DMS 273 treated with DMSO at 0.1 percent for 48 hours (cell line): ENCODE results near the gene POLA2.

Experiments used
- DNase-seq: peaks from one replicate; lab custom pipeline; 2025; lab: John Stamatoyannopoulos, UW

POLA2 gene

DNA sequence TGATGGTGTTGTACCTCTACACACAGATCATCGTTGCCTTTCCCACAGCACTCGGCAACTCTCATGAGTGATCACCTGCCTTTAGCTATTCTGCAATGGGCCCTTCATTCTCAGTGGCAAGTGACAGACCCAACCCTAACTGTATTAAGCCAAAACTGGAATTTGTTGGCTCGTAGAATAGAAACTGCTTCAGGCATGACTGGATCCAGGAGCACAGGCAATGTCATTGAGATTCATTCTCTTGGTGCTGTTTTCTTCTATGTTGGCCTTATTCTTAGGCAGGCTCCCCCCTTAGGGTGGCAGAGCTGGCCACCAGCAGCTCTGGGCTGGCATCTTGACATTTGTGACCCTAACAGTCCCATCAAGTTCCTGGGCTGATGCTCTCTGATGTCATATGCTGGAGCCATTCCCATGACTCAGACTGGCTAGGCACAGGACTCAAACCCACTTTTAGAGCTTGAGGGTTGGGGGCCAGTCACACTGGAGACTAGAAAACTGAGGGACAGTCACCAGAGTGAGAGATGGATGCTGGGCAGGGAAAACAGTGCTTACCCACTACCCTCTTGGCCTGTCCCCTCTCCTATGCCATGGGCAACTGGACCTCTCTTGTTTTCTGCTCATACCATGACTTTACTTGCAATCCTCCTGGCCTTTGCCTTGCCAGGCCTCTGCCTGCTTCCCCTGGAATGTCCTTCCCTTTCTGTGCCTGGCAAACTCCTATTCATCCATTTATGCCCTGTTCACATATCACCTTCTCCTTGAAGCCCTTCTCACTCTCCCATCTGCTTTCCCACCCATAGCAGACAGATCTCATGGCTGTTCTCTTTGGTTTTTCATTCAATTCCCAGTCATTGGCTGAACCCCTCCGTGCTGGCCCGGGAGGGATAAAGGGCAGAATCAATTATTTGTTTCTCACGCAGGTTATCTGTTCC lies 45.8 kb downstream of the POLA2 start:
- DNase-seq = no peak

DNA sequence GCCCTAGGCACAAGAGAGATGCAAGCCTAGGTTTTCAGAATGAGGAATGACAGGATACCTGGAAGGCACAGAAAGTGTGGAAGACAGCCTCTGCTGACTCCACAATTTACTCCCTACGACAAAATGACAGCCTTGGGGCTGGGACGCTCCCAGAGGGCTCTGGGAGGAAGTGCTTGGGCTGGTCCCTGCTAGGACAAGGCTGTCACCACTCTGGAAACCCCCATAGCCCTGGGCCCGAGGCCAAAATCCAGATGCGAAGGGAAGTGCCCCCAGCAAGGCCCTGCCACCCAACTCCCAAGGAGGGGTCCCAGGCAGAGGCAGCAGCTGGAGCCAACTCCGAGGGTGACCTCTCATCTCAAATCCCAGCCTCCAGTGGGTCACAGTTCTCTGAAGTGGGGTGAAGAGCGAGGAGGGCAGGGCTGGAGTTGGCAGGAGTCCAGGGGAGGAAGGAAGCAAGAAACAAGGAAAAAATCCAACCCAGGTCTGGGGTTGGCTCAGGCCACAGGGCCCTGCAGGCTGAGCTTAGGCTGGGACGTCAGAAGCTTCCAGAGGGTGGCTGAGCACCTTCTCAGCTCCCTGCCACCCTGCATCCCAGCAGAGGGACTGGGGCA lies 46.6 kb downstream of the POLA2 start:
- no peak for DNase-seq

DNA sequence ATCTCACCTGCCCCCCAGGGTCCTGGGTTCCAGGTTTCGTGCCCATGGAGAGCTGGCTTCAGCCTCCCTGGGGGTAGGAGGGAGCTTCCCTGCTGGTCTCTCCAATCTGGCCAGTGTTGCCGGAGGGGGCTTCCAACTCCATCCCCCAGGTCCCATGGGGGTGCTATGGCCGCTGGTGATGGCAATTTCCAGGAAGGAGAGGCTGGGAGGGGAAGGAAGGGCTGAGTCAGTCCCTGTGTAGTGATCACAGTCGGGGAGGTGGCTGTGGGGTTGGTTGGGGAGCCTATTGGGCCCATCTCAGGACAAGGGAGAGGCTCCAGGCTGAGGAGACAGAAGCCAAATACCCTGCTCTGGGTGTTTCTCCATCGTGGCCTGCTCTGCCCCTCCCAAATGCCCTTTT lies 47.2 kb downstream of the POLA2 start:
- no peak for DNase-seq

- DNase-seq = no peak
Observed at GRCh38 chr11:65310215-65310614, 48.5 kb downstream of the POLA2 start.

DNA sequence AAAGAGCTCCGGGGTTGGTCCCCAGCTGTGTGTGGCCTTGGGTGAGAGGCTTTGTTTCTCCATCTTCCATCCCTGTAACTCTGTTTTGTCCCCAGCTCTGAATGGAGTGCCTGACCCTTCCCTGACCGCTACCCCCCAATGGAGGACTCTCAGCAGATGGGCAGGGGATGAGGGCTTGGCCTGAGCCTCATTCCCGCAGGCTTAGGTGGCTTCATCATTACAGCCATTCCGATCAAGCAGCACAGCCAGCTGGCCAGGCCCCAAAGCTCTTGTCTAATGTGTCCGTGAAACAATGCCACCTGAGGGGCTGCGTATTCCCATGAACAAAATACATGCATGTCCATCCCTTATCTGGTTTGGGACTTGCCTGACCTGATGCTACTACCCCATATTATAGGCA lies 49.0 kb downstream of the POLA2 start:
- DNase-seq = no peak

DNA sequence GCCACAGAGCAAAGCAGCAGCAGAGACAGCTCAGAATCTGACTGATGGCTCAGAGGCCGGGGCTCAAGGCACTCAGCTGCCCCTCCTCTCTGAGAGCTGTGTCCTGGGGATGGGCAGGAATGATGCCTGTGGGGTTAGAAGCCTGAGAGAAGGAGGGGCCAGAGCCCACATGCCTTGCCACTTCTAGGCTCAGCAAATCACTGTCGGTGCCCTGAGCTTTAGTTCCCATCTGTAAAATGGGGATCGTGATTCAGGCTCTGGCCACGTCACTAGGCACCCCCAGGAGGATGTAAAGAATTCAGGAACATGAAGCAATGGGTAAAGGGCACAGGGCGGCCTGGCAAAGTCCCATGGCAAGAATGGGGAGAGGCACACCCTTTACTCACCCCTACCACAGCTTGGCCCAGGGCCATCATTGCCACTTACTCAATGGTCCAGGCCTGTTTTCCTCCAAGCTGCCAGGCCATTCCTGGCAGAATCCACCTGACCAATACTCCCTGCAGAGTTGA lies 49.5 kb downstream of the POLA2 start:
- no peak for DNase-seq

GRCh38 chr11:65314501-65315203 lies 52.9 kb downstream of the POLA2 start, which contains the start of gene CDC42EP2:
Gene CDC42EP2 (plus strand): TSS chr11:65314866. CDS start chr11:65320899, 6,033 bp downstream.
- no peak for DNase-seq

DNA sequence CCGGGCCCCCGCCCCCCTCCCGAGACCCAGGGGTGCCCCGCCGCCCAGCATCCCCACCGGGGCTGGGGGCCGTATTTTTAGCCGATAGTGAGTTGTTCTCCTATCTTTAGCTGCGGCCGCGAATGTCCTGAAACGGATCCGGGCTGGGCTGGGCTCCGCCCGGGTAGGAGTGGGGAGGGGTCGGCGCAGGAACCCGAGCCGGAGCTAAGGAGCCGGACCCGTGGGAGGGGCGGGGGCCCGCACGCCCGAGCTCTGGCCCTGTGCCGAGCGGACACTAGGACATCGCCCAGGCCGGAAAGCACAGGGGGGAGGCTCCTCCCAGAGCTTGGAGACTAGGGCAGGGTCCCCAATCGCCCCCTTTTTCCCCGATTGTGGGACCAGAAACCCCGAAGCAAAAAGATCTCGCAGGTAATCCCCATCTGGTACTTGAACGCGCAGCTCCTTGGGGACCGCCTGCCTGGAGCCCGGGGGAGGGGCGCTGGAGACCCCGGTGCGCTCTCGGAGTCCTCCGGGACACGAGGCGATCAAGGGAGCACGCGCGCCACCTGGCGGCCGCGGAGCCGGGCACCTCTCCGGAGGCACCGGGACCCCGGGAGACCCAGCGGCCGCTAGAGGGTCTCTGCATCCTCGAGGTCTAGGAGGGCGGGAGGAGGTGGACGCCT lies 53.6 kb downstream of the POLA2 start:
- DNase-seq = no peak

DNA sequence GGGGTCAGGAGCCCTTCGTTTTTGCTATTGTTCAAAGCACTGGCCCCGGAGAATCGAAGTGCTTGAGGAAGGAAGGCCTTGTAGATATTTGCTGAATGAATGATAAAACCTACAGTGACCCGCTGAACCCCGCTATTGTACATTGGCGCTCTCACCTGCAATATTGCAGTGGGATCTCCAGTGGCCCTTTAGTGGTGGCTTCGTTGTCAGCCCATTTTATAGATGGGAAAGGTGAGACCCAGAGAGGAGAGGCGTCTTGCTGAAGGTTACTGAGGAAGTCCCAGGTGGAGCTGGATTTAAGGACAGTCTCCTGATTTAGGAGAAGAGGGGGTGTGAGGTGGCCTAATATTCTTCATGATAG lies 54.1 kb downstream of the POLA2 start:
- DNase-seq = no peak

GRCh38 chr11:65316227-65317024 lies 54.7 kb downstream of the POLA2 start:
- no peak for DNase-seq

- DNase-seq = no peak
Observed at GRCh38 chr11:65317025-65317786, 55.4 kb downstream of the POLA2 start.

- no peak for DNase-seq
Observed at GRCh38 chr11:65320386-65321075, 58.8 kb downstream of the POLA2 start.

- no peak for DNase-seq
Observed at GRCh38 chr11:65321076-65321475, 59.3 kb downstream of the POLA2 start.

DNA sequence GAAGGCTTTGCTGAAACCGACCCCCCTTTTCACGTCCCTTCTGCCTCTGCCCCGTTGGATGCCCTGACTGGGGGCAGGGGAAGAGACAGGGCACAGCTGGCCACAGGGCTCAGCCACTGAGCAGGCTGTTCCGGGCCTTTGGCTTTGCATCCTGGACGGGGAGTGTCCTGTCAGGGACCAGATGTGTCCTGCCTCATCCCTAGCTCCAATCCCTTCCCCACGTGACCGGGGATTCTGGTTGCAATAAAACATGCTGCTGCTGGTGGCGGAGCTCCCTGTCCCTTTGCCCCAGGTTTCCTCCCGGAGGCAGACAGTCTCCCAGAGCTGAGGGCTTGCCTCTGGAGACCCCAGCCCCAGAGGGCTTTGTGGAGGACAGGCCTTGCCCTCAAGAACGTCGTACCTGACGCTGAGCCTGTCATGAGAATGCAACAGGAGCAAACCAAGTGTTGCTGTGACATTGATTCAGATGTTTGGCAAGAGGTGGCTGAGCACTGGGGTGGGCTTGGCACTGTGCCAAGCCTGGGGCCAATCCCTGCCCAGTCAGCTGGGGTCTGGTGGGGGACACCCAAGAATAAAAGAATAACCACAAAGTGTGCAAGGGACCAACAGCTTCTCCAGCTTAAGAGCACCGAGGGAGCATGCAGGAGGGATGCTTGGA lies 60.2 kb downstream of the POLA2 start:
- no peak for DNase-seq

DNA sequence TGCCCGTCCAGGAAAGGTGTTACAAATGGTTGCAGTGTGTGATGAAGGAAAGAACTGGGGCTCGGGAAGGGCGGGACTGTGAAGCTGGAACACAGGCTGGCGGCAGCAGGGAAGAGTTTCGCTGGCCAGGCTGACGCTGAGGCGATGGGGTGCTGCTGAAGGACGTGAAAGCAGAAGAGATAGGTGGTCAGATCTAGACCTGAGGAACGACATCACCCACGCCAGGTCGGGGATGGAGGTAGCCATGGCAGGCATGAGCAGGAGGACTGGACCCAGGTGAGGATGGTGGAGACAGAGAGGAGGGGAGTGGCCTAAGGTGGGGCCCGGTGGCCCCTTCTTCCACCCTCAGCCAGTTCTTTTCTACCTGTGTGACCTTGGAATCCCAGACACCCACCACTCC lies 62.1 kb downstream of the POLA2 start:
- no peak for DNase-seq

GRCh38 chr11:65325435-65325834 lies 63.7 kb downstream of the POLA2 start:
- no peak for DNase-seq

DNA sequence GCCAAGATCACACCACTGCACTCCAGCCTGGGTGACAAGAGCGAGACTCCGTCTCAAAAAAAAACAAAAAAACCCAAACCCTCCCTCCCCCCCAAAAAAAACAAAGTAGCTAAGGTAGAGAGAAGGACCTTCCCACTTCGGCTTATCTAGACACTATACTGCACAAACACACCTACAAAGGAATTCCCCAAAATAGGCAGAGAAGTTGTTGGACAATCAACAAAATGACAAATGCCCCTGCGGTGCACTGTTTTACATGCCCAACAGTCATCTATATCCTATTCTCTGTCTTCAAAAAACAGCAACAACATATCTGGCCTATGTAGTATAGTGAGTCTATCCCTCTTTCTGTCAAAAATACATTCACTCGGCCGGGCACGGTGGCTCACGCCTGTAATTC lies 65.3 kb downstream of the POLA2 start:
- DNase-seq = no peak

GRCh38 chr11:65329478-65329877 lies 67.7 kb downstream of the POLA2 start:
- no peak for DNase-seq

DNA sequence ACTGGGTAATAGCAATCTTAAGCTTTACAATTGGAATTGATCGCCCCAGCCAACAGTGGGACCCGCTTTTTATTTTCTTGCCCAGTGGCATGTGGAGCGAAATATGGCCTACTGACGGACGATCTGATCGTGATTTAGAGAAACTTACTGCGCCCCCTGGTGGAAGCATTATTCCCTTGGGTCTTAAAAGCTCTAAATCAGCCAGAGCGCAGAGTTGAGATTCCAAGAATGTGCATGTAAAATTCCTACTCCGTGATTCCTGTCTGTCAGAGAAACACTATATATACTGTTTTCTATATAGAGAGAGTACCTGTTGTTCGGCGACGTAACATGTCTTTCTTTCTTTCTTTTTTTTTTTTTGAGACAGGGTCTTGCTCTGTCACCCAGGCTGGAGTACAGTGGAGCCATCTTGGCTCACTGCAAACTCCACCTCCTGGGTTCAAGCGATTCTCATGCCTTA lies 68.2 kb downstream of the POLA2 start:
- DNase-seq = peak; percentile 23
